HG02938 (cell line): ENCODE results near the gene MTA1.

Source experiments
- ATAC-seq: cut with Tn5 transposase; IDR thresholded peaks from one replicate; pipeline ENCODE4 v1.9.1; 2021; ENCODE audit warnings: mild to moderate bottlenecking, moderate library complexity; ENCODE audit not compliant: unreplicated experiment

MTA1 gene

DNA sequence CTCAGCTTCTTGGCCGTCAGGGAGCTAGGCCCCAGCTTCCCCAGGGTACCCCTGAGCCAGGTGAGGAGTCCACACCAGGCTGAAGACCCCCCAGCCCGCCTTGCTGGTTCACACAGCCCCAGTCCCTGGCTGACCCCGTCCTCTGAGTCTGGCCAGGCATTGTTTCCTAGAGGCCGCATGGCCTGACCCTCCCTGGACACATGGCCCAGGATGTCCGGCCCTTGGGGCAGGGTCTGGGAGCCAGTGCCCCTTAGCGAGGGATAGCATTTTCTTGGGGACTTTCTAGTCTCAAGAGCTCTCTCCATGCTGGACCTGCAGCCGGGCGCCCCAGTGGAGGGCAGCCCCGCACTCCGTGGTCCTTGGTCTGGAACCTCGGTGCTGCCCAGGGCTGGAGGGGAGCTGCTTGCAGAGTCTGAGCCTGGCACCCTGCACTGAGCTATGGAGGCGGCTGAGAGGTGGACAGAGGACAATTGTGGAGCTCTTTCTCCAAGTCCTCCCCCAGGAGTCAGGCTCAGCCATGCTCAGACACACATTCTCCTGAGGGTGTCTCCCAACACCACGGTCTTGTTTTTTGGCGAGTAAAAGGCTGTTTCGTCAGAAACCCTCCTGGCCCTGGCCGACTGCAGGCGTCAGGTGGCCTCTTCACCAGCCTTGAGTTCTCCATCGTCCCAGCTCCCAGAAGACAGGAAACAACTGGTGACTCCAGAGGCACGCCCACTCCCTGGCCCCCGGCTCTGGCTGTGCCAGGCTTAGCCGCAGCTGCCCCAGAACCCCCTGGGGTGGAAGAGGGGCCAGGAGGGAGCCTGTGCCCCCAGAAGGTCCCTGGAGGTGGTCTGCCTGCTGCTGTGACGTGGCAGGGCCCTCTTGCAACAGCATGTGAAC lies 37.4 kb downstream of the MTA1 start:
- no peak for ATAC-seq

DNA sequence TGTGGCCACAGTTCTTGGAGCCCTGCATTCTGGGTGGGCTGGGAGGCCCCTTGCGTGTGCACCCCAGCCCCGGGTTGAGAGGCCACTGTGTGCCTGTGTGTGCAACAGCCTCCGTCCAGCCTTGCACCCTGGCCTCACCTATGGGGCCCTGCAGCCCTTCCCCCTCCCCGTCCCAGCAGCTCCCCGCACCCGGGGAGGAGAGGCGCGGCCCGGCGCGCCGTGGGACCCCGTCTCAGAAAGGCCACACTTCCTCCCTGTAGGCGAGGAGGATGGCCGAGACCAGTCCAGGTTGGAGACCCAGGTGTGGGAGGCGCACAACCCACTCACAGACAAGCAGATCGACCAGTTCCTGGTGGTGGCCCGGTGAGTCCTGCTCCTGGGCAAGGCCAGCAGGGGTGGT lies 38.4 kb downstream of the MTA1 start:
- ATAC-seq, result no peak

DNA sequence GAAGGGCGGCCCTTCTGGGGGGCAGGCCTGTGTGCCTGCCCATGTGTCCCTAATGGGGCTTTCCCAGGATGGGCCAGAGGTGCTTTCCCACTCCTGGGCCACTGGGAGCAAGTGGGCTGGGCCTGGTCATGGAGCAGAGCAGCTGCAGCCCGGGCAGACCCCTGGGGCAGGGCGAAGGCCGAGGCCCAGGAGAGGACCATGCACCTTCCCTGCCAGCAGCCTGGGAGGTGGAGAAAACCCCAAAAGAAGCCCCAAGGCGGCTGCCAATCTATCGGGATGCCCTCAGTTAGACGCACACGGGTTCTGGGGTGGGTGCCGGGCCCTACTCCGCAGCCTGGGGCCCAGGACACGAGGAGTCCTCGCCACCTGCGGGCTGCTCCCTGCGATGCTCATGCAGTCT lies 38.9 kb downstream of the MTA1 start:
- no peak for ATAC-seq

DNA sequence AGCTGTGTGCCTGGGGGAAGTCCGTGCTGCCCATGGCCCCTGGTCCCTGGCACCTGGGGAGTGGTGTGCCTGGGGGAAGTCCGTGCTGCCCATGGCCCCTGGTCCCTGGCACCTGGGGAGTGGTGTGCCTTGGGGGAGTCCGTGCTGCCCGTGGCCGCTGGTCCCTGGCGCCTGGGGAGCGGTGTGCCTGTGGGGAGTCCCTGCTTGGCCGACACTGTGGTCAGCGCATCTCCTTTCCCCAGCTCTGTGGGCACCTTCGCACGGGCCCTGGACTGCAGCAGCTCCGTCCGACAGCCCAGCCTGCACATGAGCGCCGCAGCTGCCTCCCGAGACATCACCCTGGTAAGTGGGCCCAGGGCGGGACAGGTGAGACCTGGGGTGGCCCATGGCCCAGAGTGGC lies 40.5 kb downstream of the MTA1 start:
- ATAC-seq, result no peak

DNA sequence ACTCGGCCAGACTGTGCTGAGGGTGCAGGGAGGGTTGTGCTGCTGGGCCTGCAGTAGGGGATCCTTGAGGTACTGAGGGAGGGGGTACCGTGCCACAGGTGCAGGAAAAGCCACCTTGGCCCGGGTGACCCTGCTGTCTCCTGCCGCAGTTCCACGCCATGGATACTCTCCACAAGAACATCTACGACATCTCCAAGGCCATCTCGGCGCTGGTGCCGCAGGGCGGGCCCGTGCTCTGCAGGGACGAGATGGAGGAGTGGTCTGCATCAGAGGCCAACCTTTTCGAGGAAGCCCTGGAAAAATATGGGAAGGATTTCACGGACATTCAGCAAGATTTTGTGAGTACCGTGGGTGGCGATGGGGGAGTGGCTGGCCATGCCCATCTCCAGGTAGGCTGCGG lies 41.0 kb downstream of the MTA1 start:
- ATAC-seq, result no peak

DNA sequence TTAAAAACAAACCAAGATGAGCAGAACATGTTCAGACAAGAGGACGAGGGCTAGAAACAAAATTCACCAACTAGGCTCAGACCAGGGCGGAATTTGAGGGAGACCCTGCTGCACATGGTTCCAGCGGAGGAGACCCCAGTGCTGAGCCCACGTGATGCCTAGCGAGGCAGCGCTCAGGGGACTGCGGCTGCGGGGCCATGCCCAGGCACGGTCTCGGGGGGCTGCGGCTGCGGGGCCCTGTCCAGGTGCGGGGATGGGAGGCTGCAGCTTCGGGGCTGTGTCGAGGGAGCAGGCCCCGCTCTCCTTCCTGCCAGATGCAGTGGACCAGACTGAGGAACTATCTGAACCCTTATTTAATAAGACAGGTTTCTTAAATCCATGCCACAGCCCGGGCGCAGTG lies 42.3 kb downstream of the MTA1 start:
- ATAC-seq, result no peak

DNA sequence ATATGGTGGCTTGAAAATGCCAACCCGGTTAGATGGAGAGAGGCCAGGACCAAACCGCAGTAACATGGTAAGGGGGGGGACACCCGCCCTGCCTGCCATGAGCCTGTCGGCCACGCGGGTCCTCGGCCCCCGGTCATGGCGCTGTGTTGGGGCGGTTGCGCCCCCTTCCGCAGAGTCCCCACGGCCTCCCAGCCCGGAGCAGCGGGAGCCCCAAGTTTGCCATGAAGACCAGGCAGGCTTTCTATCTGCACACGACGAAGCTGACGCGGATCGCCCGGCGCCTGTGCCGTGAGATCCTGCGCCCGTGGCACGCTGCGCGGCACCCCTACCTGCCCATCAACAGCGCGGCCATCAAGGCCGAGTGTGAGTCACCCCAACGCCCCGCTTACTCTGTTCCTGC lies 44.9 kb downstream of the MTA1 start:
- no peak for ATAC-seq

DNA sequence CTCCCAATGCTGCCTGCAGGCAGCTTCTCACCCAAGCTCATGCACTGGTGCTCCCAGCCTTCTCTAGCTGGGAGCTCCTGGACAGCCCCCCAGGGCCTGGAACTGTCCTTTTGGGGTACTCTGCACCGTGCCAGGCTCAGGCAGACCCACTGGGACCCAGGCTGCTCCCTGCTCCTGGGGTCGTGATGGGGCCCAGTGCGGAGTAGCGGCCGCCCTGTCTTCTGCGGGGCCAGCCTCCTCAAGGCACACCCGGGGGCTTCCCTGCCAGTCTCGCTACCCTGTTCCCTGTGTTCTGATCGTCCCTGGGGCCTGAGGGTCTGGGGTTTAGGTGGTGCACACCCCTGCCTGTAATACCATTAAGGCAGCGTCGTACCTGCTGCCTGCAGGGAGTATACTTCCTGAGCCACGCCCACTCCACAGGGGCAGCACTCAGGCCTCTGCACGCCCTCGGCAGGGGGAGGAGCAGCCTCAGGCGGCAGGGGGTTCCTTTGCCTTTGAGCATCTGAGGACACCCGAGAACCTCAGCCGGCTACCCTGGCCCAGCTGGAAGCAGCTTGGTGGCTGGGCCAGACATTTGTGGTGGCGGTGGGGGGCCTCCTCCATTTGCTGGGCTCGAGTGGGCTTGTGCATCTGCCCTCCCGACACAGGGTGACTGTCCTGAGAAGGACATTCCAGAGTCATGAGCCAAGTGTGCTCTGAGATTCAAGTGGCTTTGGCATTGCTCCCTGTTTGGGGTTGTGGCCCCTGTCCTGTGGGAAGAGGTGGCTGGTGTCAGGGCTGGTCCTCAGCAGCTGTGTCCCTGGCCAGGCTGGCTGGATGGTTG lies 45.8 kb downstream of the MTA1 start:
- ATAC-seq, result no peak

DNA sequence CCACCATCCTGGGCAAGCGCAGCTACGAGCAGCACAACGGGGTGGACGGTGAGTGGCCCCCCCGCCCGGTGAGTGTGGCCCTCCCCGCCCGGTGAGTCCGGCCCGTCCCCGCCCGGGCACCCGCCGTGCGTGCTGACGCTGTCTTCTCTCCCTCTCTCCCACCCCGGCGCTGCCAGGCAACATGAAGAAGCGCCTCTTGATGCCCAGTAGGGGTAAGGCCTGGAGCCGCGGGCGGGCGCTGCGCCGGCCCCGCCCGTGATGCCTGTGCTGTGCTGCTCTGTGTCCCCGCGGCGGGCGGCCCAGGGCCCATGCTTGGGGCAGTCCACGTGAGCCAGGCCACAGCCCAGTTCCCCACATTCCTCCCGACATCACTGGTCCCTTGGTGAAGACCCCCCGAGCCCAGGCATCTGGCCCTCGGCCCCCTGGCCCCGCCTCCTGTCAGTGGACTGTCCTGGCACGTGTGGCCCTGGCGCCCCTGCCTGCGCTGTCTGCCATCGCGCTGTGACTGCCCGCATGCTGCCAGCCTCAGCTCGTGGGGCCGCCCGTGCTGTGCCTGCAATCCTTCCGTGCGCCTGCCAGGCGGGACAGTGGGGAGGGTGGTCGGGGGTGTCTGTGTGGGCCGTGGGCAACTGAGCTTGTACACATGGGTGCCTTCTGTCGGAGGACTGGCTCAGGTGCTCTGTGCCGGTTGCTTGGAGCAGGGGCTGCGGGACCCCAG lies 47.1 kb downstream of the MTA1 start:
- no peak for ATAC-seq

DNA sequence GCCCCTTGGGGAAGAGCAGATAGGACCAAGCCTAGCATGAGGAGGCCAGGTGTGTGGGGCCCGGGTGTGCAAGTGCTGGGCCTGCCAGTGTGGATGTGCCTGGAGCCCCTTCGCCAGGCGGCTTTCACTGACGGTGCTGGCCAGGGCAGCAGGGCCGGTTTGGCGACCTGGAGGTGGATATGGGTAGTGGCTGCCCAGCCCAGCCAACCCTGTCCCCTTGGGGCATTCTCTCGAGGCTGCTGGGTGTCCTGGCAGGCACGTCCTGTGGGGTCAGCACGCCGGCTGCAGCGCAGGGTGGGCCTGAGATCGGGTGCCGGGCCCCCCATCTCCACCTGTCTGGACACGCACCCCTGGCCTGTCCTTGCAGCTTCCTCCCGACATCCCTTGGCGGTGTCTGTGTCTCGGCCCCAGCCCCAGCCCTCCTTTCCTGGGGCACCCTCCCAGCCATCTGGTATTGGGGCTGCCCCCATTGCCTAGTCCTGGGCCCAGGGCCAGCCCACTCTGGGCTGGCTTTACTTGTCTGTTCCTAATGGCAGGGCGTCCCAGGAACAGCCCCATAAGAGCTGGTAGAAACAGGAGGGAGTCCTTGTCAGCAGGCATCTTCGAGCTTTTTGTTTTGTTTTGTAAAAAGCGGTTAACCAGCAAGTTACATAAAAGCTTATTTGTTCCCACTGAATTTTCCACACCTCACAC lies 47.8 kb downstream of the MTA1 start:
- ATAC-seq, result no peak

DNA sequence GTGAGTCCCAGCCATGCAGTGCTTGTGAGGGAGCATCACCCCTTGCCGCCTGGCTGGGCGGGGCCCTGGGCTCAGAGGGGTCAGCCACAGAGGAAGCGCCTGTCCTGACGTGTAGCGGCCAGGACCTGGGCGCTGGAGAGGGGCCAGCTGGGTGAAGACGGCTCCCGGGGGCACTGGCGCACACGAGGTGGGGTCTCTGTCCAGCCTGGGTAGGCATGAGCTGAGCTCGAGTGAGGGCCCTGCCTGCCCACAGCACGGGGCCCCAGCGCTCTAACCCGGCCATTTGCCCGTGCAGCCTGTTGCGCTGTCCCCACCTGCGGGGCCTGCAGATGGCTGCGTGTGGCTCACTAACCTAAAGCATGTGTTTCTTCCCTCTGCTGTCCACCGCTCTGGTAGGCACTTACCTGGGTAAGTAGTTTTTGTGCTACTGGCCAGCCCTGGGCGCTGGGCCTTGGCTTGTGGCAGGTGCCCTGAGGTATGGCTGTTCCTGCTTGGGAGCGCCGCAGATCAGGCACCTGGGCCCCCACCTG lies 48.4 kb downstream of the MTA1 start:
- no peak for ATAC-seq

DNA sequence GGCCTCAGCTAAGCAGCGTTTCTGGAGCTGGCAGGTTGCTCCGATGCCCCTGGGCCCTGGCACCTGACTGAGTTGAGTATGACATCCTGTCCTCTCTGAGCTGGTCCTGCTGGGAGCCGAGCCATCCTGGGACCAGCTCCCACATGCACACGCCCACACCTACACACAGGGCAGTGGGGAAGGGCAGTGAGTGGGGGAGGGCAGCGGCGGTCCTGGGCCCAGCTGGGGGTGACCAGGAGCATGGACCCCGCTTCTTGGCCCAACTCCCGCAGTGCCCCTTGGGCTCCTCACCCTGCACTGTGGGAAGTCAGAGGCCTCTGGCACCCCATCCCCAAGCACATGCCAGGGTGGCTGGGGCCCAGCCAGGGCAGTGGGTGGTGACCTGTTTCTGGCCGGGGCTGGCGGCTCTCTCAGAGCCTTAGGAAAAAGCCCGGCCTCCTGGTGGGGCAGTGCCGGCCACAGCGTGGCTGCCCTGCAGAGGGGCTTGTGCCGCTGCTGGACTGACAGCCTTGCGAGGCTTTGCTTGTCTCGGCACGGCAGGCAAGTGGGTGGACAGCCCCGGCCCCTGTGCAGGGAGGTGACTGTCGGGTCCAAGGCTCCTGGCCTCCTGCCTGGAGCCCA lies 49.1 kb downstream of the MTA1 start:
- ATAC-seq, result no peak

DNA sequence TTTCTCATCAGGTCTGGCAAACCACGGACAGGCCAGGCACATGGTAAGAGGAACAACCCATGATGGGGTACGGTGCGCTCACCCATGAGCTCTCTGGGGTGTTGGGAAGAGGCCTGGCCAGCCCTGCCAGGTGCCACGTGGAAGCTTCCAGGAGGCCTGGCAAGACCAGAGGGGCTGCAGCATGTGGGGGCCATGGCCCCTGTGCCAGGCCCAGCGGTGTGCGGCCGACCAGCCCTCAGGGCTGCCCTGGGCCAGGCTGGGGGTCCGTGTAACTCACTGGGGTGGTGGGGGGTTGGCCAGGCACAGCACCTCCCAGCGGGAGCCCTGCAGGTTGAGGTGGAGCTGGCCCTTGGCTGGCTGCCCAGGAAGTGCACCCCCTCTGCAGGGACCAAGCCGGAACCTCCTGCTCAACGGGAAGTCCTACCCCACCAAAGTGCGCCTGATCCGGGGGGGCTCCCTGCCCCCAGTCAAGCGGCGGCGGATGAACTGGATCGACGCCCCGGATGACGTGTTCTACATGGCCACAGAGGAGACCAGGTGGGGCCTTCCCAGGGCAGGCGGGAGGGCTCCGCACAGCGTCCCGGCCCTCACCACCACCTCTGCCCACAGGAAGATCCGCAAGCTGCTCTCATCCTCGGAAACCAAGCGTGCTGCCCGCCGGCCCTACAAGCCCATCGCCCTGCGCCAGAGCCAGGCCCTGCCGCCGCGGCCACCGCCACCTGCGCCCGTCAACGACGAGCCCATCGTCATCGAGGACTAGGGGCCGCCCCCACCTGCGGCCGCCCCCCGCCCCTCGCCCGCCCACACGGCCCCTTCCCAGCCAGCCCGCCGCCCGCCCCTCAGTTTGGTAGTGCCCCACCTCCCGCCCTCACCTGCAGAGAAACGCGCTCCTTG lies 50.1 kb downstream of the MTA1 start:
- ATAC-seq, result no peak

DNA sequence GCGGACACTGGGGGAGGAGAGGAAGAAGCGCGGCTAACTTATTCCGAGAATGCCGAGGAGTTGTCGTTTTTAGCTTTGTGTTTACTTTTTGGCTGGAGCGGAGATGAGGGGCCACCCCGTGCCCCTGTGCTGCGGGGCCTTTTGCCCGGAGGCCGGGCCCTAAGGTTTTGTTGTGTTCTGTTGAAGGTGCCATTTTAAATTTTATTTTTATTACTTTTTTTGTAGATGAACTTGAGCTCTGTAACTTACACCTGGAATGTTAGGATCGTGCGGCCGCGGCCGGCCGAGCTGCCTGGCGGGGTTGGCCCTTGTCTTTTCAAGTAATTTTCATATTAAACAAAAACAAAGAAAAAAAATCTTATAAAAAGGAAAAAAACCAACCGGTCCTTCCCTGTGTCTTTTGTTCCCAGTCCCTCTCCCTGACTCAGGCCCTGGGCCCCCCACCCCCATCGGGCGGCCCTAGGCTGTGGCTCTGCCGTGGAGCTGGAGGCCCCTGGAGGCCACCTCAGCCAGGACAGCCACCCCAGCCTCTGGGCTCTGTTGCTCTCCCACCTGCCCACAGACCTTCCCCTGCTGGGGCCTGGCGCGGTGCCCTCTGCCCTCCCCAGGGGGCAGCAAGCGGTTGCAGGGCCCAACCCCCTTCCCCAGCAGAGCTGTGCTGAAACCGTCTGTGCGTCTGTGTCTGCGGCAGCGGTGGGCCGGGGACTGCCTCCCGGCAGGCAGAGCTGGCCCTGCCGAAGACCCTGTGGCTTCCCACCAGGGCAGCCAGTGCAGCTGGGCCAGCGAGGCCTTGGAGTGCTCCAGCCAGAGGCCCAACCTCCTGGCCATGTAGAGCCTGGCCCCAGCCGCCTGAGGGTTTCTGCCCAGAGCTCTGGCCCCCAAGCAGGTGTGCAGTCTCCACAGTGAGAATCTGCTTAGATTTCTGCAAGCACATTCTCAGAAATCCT lies 51.0 kb downstream of the MTA1 start:
- no peak for ATAC-seq

DNA sequence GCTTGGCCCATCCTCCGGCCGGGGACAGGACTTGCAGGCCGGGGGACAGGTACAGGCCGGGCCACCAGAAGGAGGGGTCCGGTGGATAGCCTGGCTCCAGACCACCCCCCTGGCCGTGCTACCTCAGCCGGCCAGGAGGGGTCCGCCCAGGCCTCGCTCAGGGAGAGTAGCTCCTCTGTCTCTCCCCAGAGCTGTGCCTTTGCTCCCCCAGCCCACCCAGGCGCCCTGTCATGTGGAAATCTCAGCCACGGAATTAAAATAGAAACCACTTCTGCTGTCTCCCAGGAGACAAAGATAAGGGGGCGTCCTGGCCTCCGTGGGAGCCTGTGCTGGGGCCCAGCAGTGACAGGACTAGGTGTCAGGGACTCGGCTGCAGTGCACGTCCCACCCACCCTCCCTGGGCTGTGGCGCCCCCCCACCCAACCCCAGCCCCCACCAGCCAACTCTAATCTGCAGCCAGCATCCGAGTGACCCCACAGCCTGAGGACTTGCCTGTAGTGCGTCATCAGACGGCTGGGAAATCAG lies 51.7 kb downstream of the MTA1 start:
- no peak for ATAC-seq

DNA sequence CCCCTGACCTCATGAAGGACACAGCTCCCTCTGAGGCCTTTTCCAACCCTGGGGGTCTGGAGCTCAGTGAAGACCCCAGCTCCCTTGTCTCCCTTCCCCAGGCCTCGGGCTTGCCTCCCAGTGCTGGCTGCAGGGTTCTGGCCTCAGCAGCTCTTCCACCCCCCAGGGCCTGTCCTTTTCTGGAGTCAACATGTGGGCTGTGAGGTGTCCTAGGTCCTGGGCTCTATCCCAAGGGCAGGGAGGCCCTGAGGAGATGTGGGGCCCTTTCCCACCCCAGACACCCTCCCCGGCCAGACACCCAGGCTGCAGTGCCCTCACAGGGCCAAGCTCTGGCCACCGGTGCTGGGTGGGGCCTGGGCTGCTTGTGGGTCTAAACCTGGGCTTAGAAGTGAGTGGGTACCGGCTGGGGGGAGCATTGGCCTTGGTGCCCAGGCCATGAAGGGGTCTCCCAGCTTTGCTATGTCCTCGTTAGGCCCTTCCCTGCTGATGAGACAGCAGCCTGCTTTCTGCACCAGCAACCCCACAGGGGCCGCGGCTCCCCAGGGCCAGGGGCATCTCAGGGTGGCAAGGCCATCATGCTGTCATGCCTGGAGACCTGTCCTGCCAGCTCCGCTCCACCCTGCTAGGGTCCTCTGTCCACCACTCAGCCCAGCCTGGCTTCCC lies 52.3 kb downstream of the MTA1 start:
- ATAC-seq, result no peak

DNA sequence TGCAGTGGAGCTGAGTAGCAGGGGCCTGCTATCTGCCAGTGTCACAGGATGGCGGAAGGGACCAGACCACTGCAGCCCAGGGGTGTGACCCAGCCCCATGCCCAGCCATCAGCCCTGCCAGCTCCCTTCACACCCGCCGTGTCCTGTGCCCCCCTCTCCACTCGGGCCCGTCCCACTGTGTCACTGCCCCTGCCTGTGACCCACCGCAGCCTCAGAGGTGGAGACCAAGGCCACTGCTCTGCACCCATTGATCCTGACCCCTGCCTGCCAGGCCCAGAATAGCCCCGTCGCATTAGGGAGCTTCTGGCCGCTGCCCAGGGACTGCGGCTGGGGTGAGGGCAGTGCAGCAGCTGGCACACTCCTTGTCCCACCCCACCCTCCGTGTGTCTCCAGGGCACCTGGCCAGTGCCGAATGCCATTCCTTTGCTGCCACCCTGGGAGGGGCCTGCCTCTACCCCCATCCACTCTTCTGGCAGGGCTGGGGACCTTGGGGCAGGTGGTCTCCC lies 52.9 kb downstream of the MTA1 start:
- ATAC-seq, result no peak
